Occipital lobe (tissue), 2 donors: ENCODE measurements around the gene CXCR2. TPM values are rescaled to one million over a fixed set of nuclear protein-coding genes. Genes with fewer than 3 reads are reported as not detected.

Source experiments
- DNase-seq: peaks from one replicate; lab custom pipeline; 2025; lab: John Stamatoyannopoulos, UW
- total RNA-seq: library from RNA; depleted of rRNA; stranded (reverse); fragments of >200 nt; gene quantifications from one replicate; pipeline ENCODE4 v1.2.3, GENCODE V29; 2014

CXCR2 gene
- total RNA-seq, 1 donor from 2014 or later: 2.3 TPM

- DNase-seq: no peak
Observed at GRCh38 chr2:218180467-218181114, 54.8 kb downstream of the CXCR2 start.

GRCh38 chr2:218184331-218184730 is 58.5 kb downstream of the CXCR2 start:
- DNase-seq: no peak

GRCh38 chr2:218186355-218186766 is 60.5 kb downstream of the CXCR2 start:
- DNase-seq: peak; percentile 4

Other genes starting within 250 kb of the CXCR2 start
- 3.1 TPM for gene TNS1, start 123.0 kb upstream of the CXCR2 start, total RNA-seq
- gene RUFY4, start 56.8 kb upstream of the CXCR2 start, total RNA-seq: 0.78 TPM
- gene CXCR1, start 40.9 kb downstream of the CXCR2 start, total RNA-seq: not detected
- 110 TPM for gene ARPC2, start 91.2 kb downstream of the CXCR2 start, total RNA-seq
- not detected for gene GPBAR1, start 135.0 kb downstream of the CXCR2 start, total RNA-seq
- gene AAMP, start 144.1 kb downstream of the CXCR2 start, total RNA-seq: 105 TPM
- gene PNKD, start 144.5 kb downstream of the CXCR2 start, total RNA-seq: 18.2 TPM
- 16.2 TPM for gene TMBIM1, start 166.5 kb downstream of the CXCR2 start, total RNA-seq
- 0.31 TPM for gene CATIP, start 230.8 kb downstream of the CXCR2 start, total RNA-seq